OCI-LY1 (cell line): Measurements from ENCODE around the gene ZNF512.

Experiments
- H2AFZ ChIP-seq: fragments of 200-600 bp; sonication (generic), shearing (Covaris generic); 2 replicates; pipeline ENCODE4 v1.6.0; 2014; ENCODE audit warnings: antibody characterized with exemption, mild to moderate bottlenecking, low read length
- H3F3A ChIP-seq: fragments of 200-600 bp; sonication (generic), shearing (Covaris generic); 2 replicates; pipeline ENCODE4 v1.6.0; 2014; ENCODE audit warnings: mild to moderate bottlenecking, antibody characterized with exemption, low read length, moderate library complexity; ENCODE audit not compliant: insufficient read depth
- H3K27ac ChIP-seq: fragments of 200-600 bp; sonication (generic); 2 replicates; pipeline ENCODE4 v1.5.1; 2014; ENCODE audit warnings: low read length, mixed run types, mild to moderate bottlenecking, low read depth; ENCODE audit not compliant: poor library complexity, severe bottlenecking
- H3K27me3 ChIP-seq: fragments of 200-600 bp; sonication (generic); 2 replicates; pipeline ENCODE4 v1.6.0; 2014; ENCODE audit warnings: antibody characterized with exemption, mild to moderate bottlenecking, low read length, moderate library complexity; ENCODE audit not compliant: insufficient read depth
- H3K36me3 ChIP-seq: fragments of 200-600 bp; sonication (generic); 2 replicates; pipeline ENCODE4 v1.6.1; 2014; ENCODE audit warnings: mild to moderate bottlenecking, antibody characterized with exemption, low read length, moderate library complexity, mixed read lengths; ENCODE audit not compliant: insufficient read depth
- H3K4me1 ChIP-seq: fragments of 200-600 bp; sonication (generic); 2 replicates; pipeline ENCODE4 v1.5.1; 2014; ENCODE audit warnings: mild to moderate bottlenecking, low read length, moderate library complexity; ENCODE audit not compliant: insufficient read depth, severe bottlenecking
- H3K4me2 ChIP-seq: fragments of 200-600 bp; sonication (generic), shearing (Covaris generic); 2 replicates; pipeline ENCODE4 v1.6.1; 2014; ENCODE audit warnings: low read length
- H3K4me3 ChIP-seq: fragments of 200-600 bp; sonication (generic); 2 replicates; pipeline ENCODE4 v1.5.1; 2014; ENCODE audit warnings: low read length, low read depth, mild to moderate bottlenecking, mixed read lengths; ENCODE audit not compliant: poor library complexity, severe bottlenecking
- H3K79me2 ChIP-seq: fragments of 200-600 bp; shearing (Covaris generic); 2 replicates; pipeline ENCODE4 v1.6.1; 2016; ENCODE audit warnings: mixed run types, low read length, mixed read lengths; ENCODE audit not compliant: insufficient read depth
- H3K9ac ChIP-seq: fragments of 200-600 bp; sonication (generic), shearing (Covaris generic); 2 replicates; pipeline ENCODE4 v1.6.1; 2014; ENCODE audit warnings: mild to moderate bottlenecking, low read length, mixed read lengths
- H3K9me2 ChIP-seq: fragments of 200-600 bp; sonication (generic), shearing (Covaris generic); 2 replicates; pipeline ENCODE4 v1.6.1; 2014; ENCODE audit warnings: low read depth, mild to moderate bottlenecking, low read length, mixed read lengths
- H3K9me3 ChIP-seq: fragments of 200-600 bp; shearing (Covaris generic); 2 replicates; pipeline ENCODE4 v1.6.1; 2014; ENCODE audit warnings: low read length, mixed read lengths
- H4K20me1 ChIP-seq: fragments of 200-600 bp; sonication (generic), shearing (Covaris generic); 2 replicates; pipeline ENCODE4 v1.6.0; 2016; ENCODE audit warnings: mild to moderate bottlenecking, low read length; ENCODE audit not compliant: insufficient read depth
- EZH2 ChIP-seq: fragments of 200-600 bp; sonication (generic), shearing (Covaris generic); IDR thresholded peaks from 2 replicates; pipeline ENCODE4 v1.8.0; 2017; ENCODE audit warnings: borderline replicate concordance, mixed run types, mild to moderate bottlenecking, antibody characterized with exemption, low read length, moderate library complexity, mixed read lengths
- TF ChIP-seq, protein P1 (sequence below): fragments of 200-600 bp; sonication (generic), shearing (Covaris generic); IDR thresholded peaks from 2 replicates; pipeline ENCODE4 v1.5.1; 2017; ENCODE audit warnings: mild to moderate bottlenecking, antibody characterized with exemption, low read length, moderate library complexity, mixed read lengths

ZNF512 gene

DNA sequence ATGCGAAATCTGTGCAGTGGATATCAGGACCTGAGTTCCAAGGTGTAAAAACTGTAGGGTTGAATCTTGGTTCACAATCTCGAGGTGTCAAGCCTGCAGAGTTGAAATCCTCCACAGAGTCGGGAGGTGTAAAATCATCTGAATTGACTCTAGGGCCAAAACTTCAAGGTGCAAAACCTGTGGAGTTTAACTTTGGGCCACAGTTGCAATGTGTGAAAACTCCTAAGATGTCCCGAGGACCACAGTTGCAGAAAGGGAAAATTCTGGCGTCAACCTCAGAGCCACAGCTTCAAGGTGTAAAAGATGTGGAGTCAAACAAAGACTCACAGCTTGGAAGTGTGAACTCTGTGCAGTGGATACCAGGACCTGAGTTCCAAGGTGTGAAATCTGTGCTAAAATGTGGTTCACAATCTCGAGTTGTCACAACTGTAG, 9.8 kb upstream of the ZNF512 start:
- Histone ChIP-seq H3K36me3 (no peaks in the 10 kb centered on the region), H3K27ac (no peak overlapping the region), H3K9me3 (peaks cover 15% of the 10 kb centered on the region), H2AFZ (no peak overlapping the region), H3K4me1 (no peaks in the 10 kb centered on the region), H3K27me3 (no peaks in the 10 kb centered on the region; the same call in 1 of the 2 replicates), H3K4me2 (no peak overlapping the region), H3K79me2 (no peaks in the 10 kb centered on the region), H3K4me3 (no peak overlapping the region), H4K20me1 (no peaks in the 10 kb centered on the region), H3K9me2 (no peaks in the 10 kb centered on the region), H3F3A (no peaks in the 10 kb centered on the region), H3K9ac (no peak overlapping the region)
- TF ChIP-seq, protein P1, sequence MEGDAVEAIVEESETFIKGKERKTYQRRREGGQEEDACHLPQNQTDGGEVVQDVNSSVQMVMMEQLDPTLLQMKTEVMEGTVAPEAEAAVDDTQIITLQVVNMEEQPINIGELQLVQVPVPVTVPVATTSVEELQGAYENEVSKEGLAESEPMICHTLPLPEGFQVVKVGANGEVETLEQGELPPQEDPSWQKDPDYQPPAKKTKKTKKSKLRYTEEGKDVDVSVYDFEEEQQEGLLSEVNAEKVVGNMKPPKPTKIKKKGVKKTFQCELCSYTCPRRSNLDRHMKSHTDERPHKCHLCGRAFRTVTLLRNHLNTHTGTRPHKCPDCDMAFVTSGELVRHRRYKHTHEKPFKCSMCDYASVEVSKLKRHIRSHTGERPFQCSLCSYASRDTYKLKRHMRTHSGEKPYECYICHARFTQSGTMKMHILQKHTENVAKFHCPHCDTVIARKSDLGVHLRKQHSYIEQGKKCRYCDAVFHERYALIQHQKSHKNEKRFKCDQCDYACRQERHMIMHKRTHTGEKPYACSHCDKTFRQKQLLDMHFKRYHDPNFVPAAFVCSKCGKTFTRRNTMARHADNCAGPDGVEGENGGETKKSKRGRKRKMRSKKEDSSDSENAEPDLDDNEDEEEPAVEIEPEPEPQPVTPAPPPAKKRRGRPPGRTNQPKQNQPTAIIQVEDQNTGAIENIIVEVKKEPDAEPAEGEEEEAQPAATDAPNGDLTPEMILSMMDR = no peak
- no peak for TF ChIP-seq EZH2

DNA sequence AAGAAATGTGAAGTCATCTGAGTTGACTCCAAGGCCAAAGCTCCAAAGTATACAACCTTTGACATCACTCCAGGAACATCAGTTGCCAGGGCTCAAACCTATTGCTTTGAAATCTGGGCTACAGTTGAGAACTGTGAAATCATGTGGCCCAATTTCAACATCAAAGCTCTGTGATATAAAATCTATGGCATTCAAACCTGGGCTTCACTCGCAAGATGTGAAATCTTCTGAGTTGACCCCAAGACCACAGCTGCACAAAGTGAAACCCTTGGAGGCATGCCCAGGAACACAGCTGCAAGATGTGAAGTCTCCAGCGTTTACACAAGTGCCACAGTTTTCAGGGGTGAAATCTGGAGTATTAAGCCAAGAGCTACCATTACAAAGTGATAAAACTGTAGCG, 9.4 kb upstream of the ZNF512 start:
- Histone ChIP-seq H2AFZ (no peak overlapping the region), H3K4me3 (no peak overlapping the region), H3F3A (no peaks in the 10 kb centered on the region), H3K4me1 (no peaks in the 10 kb centered on the region), H3K4me2 (no peak overlapping the region), H3K36me3 (no peaks in the 10 kb centered on the region), H4K20me1 (no peaks in the 10 kb centered on the region), H3K79me2 (no peaks in the 10 kb centered on the region), H3K9ac (no peak overlapping the region), H3K9me2 (no peaks in the 10 kb centered on the region), H3K27me3 (no peaks in the 10 kb centered on the region; the same call in 1 of the 2 replicates), H3K9me3 (peaks cover 15% of the 10 kb centered on the region), H3K27ac (no peak overlapping the region)
- TF ChIP-seq EZH2 = no peak
- TF ChIP-seq, protein P1 = no peak

DNA sequence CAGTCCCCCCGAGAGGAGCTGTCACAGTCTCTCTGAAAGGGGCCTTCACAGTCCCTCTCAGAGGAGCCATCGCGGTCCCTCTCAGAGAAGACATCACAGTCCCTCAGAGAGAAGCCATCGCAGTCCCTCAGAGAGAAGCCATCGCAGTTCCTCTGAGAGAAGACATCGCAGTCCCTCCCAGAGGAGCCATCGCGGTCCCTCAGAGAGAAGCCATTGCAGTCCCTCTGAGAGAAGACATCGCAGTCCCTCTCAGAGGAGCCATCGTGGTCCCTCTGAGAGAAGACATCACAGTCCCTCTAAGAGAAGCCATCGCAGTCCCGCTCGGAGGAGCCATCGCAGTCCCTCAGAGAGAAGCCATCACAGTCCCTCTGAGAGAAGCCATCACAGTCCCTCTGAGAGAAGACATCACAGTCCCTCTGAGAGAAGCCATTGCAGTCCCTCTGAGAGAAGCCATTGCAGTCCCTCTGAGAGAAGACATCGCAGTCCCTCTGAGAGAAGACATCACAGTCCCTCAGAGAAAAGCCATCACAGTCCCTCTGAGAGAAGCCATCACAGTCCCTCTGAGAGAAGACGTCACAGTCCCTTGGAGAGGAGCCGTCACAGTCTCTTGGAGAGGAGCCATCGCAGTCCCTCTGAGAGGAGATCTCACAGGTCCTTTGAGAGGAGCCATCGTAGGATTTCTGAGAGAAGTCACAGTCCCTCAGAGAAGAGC, 1.3 kb upstream of the ZNF512 start:
- no peaks in the 10 kb centered on the region for H4K20me1 ChIP-seq
- no peak overlapping the region for H3K9ac ChIP-seq
- no peak overlapping the region for H3K4me3 ChIP-seq
- peaks cover 26% of the 10 kb centered on the region for H3K4me1 ChIP-seq
- no peak overlapping the region for H3K4me2 ChIP-seq
- H3K79me2 ChIP-seq = peaks cover 34% of the 10 kb centered on the region
- H3K9me2 ChIP-seq = no peaks in the 10 kb centered on the region
- H3K27ac ChIP-seq = no peak overlapping the region
- no peaks in the 10 kb centered on the region; the same call in 1 of the 2 replicates for H3K27me3 ChIP-seq
- H2AFZ ChIP-seq = peak overlapping the region; percentile 95; the same call in 1 of the 2 replicates
- H3F3A ChIP-seq = no peaks in the 10 kb centered on the region
- no peaks in the 10 kb centered on the region; the same call in 1 of the 2 replicates for H3K36me3 ChIP-seq
- H3K9me3 ChIP-seq = peaks cover 16% of the 10 kb centered on the region
- no peak for TF ChIP-seq EZH2
- TF ChIP-seq, protein P1 = no peak
